ENCODE results near the gene FKBP7. TPM values are rescaled to one million over a fixed set of nuclear protein-coding genes. Genes with fewer than 3 reads are reported as not detected.
A peak's percentile ranks its signal among the peaks of the same experiment; 100 is the strongest.

Gene FKBP7
- total RNA-seq, 2 donors from 2014 or later, result 20.1 to 21.8 TPM

DNA sequence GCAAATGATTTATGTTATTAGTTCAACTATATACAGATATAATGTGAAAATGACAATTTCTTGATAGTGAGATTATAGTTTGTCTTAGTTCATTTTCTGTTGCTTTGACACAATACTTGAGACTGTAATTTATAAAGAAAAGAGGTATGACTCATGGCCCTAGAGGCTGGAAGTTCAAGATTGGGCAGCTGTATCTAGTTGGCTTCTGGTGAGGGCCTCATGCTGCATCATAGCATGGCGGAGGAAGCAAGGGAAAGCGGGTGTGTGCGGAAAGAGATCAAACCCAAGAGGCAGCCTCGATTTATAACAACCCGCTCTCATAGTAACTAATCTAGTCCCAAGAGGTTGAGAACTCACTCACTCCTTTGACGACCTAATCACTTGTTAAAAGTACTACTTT is 13.2 kb upstream of the FKBP7 start:
- H3K27me3 ChIP-seq (replicated peaks; ENCODE audit: insufficient read depth), result no peaks in the 10 kb centered on the region
- no peak overlapping the region for H3K27ac ChIP-seq
- no peaks in the 10 kb centered on the region for H3K9me3 ChIP-seq
- ATAC-seq (ENCODE audit: insufficient number of reproducible peaks, low FRiP score, low read depth), result no peak
- no peaks in the 10 kb centered on the region for H3K4me1 ChIP-seq (ENCODE audit: control insufficient read depth in 1 of 2, low read depth in 2 of 2)
- H3K36me3 ChIP-seq, result peaks cover 24% of the 10 kb centered on the region
- TF ChIP-seq, protein P1, sequence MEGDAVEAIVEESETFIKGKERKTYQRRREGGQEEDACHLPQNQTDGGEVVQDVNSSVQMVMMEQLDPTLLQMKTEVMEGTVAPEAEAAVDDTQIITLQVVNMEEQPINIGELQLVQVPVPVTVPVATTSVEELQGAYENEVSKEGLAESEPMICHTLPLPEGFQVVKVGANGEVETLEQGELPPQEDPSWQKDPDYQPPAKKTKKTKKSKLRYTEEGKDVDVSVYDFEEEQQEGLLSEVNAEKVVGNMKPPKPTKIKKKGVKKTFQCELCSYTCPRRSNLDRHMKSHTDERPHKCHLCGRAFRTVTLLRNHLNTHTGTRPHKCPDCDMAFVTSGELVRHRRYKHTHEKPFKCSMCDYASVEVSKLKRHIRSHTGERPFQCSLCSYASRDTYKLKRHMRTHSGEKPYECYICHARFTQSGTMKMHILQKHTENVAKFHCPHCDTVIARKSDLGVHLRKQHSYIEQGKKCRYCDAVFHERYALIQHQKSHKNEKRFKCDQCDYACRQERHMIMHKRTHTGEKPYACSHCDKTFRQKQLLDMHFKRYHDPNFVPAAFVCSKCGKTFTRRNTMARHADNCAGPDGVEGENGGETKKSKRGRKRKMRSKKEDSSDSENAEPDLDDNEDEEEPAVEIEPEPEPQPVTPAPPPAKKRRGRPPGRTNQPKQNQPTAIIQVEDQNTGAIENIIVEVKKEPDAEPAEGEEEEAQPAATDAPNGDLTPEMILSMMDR (IDR thresholded peaks at IDR 0.05), result no peak
- no peak for DNase-seq (ENCODE audit: low spot score)
- no peak overlapping the region for H3K4me3 ChIP-seq

DNA sequence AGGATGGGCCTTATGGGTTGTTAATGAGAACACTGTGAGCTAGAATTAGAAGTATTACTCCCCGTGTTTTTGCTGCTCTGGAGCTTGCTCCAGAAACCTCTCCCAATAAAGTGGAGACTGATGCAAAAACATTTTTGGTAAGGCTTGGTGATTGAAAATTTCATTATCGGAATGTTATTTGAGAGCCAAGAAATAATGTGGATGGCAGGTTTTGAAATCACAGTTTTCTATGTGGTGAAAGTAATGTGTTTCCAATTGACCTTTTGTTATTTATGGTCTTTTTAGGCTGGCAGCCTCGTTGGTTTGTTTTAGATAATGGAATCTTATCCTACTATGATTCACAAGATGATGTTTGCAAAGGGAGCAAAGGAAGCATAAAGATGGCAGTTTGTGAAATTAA is 7.0 kb upstream of the FKBP7 start:
- TF ChIP-seq, protein P1 (IDR thresholded peaks at IDR 0.05), result no peak
- H3K9me3 ChIP-seq, result no peaks in the 10 kb centered on the region
- no peak overlapping the region for H3K4me3 ChIP-seq
- no peak overlapping the region for H3K27ac ChIP-seq
- ATAC-seq (ENCODE audit: insufficient number of reproducible peaks, low FRiP score, low read depth) (no peak), DNase-seq (ENCODE audit: low spot score) (no peak)
- H3K27me3 ChIP-seq (replicated peaks; ENCODE audit: insufficient read depth), result no peaks in the 10 kb centered on the region
- H3K4me1 ChIP-seq (ENCODE audit: control insufficient read depth in 1 of 2, low read depth in 2 of 2), result peaks cover 36 to 44% of the 10 kb centered on the region in 2 donors
- peaks cover 5% of the 10 kb centered on the region for H3K36me3 ChIP-seq

- TF ChIP-seq, protein P1 (IDR thresholded peaks at IDR 0.05), result no peak
- no peak for ATAC-seq (ENCODE audit: insufficient number of reproducible peaks, low FRiP score, low read depth)
- Histone ChIP-seq H3K4me3 (peak overlapping the region; percentile 6), H3K4me1 (ENCODE audit: control insufficient read depth in 1 of 2, low read depth in 2 of 2) (peaks cover 41 to 49% of the 10 kb centered on the region in 2 donors), H3K36me3 (peaks cover 5% of the 10 kb centered on the region), H3K27me3 (replicated peaks; ENCODE audit: insufficient read depth) (no peaks in the 10 kb centered on the region), H3K9me3 (no peaks in the 10 kb centered on the region), H3K27ac (no peak overlapping the region)
- no peak for DNase-seq (ENCODE audit: low spot score)
Measured at GRCh38 chr2:178484245-178485041, 6.0 kb upstream of the FKBP7 start.

GRCh38 chr2:178482437-178482836 is 4.0 kb upstream of the FKBP7 start:
- no peaks in the 10 kb centered on the region for H3K9me3 ChIP-seq
- H3K4me3 ChIP-seq, result peak overlapping the region; percentile 83
- no peak overlapping the region for H3K27ac ChIP-seq
- H3K27me3 ChIP-seq (replicated peaks; ENCODE audit: insufficient read depth), result no peaks in the 10 kb centered on the region
- H3K36me3 ChIP-seq, result peaks cover 2% of the 10 kb centered on the region
- ATAC-seq (ENCODE audit: insufficient number of reproducible peaks, low FRiP score, low read depth) (no peak), DNase-seq (ENCODE audit: low spot score) (no peak)
- H3K4me1 ChIP-seq (ENCODE audit: control insufficient read depth in 1 of 2, low read depth in 2 of 2), result peaks cover 46 to 55% of the 10 kb centered on the region in 2 donors
- TF ChIP-seq, protein P1 (IDR thresholded peaks at IDR 0.05), result no peak

DNA sequence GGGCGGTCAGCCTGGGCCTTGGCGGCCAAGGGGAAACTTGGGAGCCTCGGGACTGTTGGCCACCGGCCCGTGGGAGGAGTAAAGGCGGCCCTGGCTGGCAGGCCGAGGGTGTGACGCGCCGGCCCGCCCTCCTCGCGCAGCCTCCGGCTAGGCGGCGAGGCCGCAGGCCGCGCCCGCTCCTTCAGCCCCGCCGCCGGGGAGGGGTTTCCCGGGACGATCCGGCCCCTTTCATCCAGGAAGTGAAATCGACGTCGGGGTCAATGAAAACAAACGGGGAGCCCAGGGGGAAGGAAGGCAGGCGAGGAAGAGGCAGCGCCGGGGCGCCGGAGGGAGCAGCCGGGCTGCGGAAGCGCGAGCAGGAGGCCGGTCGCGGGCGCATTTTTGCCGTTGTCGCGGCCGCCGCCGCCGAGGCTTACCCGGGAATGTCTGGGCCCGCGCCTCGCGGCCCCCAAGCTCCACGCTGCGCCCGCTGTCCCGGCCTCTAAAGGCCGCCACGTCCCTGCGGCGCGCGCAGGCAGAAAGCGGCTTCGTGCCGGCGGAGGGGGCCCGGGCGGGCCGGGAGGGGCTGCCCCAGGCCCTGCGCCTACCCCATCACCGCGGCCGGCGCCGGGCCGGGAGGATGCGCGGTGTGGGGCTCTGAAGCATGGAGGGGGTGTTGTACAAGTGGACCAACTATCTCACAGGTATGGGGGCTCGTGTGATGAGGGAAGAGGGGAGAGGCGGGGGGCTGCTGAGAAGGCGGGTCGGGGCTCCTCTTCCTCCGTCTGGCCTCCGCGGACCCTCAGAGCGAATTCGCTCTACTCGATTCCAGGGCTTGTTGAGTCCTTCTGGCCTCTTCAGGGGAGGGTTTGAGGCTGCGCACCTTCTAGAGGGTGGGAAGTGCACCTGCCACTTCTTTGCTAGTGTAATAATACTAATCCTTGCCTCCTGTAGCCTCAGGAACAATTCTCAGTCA is 2.1 kb upstream of the FKBP7 start, which contains the start of gene PLEKHA3:
Gene PLEKHA3 (plus strand): TSS at position 231 of the 955 bp plus-strand sequence. CDS start 413 bp downstream, at position 644.
- no peaks in the 10 kb centered on the region for H3K27me3 ChIP-seq (replicated peaks; ENCODE audit: insufficient read depth)
- DNase-seq (ENCODE audit: low spot score) (peak; percentile 91), ATAC-seq (ENCODE audit: insufficient number of reproducible peaks, low FRiP score, low read depth) (peak; percentile 75)
- H3K9me3 ChIP-seq, result no peaks in the 10 kb centered on the region
- no peaks in the 10 kb centered on the region for H3K36me3 ChIP-seq
- peaks cover 50 to 67% of the 10 kb centered on the region in 2 donors for H3K4me1 ChIP-seq (ENCODE audit: control insufficient read depth in 1 of 2, low read depth in 2 of 2)
- H3K27ac ChIP-seq, result peak within 1 kb of the TSS; percentile 93 to 98
- TF ChIP-seq, protein P1 (IDR thresholded peaks at IDR 0.05), result no peak
- H3K4me3 ChIP-seq, result peak within 1 kb of the TSS; percentile 83
